ENCODE data around the gene ARHGAP33.

DNA sequence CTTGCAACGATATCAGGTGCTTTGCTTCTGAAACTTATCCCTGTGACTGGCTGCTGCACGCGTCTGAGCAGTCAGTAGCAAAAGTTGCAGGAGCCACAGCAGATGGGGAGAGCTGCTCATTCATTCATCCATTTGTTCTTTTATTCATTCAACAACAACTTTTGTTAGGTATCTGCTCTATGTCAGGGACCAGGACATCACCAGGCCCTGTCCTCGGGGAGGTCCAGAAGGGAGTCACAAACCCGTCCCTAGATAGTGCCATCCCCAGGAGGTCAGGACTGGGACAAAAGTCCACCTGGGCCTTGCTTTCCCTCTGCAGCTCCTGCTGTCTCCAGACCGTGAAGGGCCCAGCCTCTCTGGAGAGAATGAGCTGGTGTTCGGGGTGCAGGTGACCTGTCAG lies 2.6 kb downstream of the ARHGAP33 start:
- TF ChIP-seq, protein P1, sequence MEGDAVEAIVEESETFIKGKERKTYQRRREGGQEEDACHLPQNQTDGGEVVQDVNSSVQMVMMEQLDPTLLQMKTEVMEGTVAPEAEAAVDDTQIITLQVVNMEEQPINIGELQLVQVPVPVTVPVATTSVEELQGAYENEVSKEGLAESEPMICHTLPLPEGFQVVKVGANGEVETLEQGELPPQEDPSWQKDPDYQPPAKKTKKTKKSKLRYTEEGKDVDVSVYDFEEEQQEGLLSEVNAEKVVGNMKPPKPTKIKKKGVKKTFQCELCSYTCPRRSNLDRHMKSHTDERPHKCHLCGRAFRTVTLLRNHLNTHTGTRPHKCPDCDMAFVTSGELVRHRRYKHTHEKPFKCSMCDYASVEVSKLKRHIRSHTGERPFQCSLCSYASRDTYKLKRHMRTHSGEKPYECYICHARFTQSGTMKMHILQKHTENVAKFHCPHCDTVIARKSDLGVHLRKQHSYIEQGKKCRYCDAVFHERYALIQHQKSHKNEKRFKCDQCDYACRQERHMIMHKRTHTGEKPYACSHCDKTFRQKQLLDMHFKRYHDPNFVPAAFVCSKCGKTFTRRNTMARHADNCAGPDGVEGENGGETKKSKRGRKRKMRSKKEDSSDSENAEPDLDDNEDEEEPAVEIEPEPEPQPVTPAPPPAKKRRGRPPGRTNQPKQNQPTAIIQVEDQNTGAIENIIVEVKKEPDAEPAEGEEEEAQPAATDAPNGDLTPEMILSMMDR (IDR thresholded peaks at IDR 0.05) = no peak
- no peak for TF ChIP-seq POLR2A (IDR thresholded peaks at IDR 0.05)

Measured in esophagus squamous epithelium (tissue), 4 donors.